GM18502 (cell line): ENCODE data around the gene C19orf85.

Experiments
- ATAC-seq: cut with Tn5 transposase; IDR thresholded peaks from one replicate; pipeline ENCODE4 v1.9.1; 2021; ENCODE audit warnings: mild to moderate bottlenecking; ENCODE audit not compliant: unreplicated experiment, poor library complexity

C19orf85 gene

GRCh38 chr19:55490478-55491432 lies 26.2 kb upstream of the C19orf85 start:
- no peak for ATAC-seq

GRCh38 chr19:55489711-55490477 lies 25.3 kb upstream of the C19orf85 start:
- no peak for ATAC-seq

- no peak for ATAC-seq
Observed at GRCh38 chr19:55488986-55489710, 24.6 kb upstream of the C19orf85 start.

- ATAC-seq = no peak
Observed at GRCh38 chr19:55487924-55488687, 23.6 kb upstream of the C19orf85 start, which contains the start of gene SSC5D. SSC5D (plus strand) TSS chr19:55488436; CDS start chr19:55488590, 154 bp downstream.

- no peak for ATAC-seq
Observed at GRCh38 chr19:55486971-55487923, 22.7 kb upstream of the C19orf85 start.

GRCh38 chr19:55486043-55486970 lies 21.8 kb upstream of the C19orf85 start:
- ATAC-seq = no peak

GRCh38 chr19:55485439-55486011 lies 21.0 kb upstream of the C19orf85 start:
- no peak for ATAC-seq

- peak; percentile 61 for ATAC-seq
Observed at GRCh38 chr19:55484593-55485438, 20.3 kb upstream of the C19orf85 start, which contains the start of gene NAT14. NAT14 (plus strand) TSS chr19:55485188; CDS start chr19:55485709, 521 bp downstream.

GRCh38 chr19:55483706-55484592 lies 19.4 kb upstream of the C19orf85 start:
- ATAC-seq = no peak

GRCh38 chr19:55482967-55483705 lies 18.6 kb upstream of the C19orf85 start:
- ATAC-seq = no peak

GRCh38 chr19:55482156-55482961 lies 17.8 kb upstream of the C19orf85 start:
- no peak for ATAC-seq

GRCh38 chr19:55481794-55482155 lies 17.2 kb upstream of the C19orf85 start:
- no peak for ATAC-seq

- no peak for ATAC-seq
Observed at GRCh38 chr19:55481148-55481793, 16.7 kb upstream of the C19orf85 start.
